HG02623 (cell line): ENCODE results near the gene DEPP1.
"Not testable (repeated sequence)": the region's sequence is repeated elsewhere in the genome, so short reads cannot be mapped to it uniquely, and the experiment has no call there.

Experiments
- ATAC-seq: cut with Tn5 transposase; IDR thresholded peaks from one replicate; pipeline ENCODE4 v1.9.1; 2021; ENCODE audit warnings: moderate library complexity; ENCODE audit not compliant: unreplicated experiment

Gene DEPP1

GRCh38 chr10:44978570-44979280 lies at the start of gene DEPP1:
Gene DEPP1, minus strand, starts transcription at chr10:44978809. Its CDS starts 779 bp downstream, at chr10:44978030.
- ATAC-seq = no peak

- ATAC-seq = no peak
These were observed 44.8 kb upstream of the DEPP1 start for GRCh38 chr10:45023426-45023825.

GRCh38 chr10:45015590-45015989 lies 37.0 kb upstream of the DEPP1 start:
- ATAC-seq = no peak

GRCh38 chr10:45014557-45014956 lies 35.9 kb upstream of the DEPP1 start:
- not testable (repeated sequence) for ATAC-seq

- peak; percentile 81 for ATAC-seq
These were observed 30.0 kb upstream of the DEPP1 start for GRCh38 chr10:45008524-45009161.

- ATAC-seq = no peak
These were observed 27.8 kb upstream of the DEPP1 start for GRCh38 chr10:45006276-45007030.

GRCh38 chr10:45005284-45005683 lies 26.7 kb upstream of the DEPP1 start:
- ATAC-seq = no peak

GRCh38 chr10:45004661-45005060 lies 26.1 kb upstream of the DEPP1 start:
- no peak for ATAC-seq

- no peak for ATAC-seq
These were observed 24.9 kb upstream of the DEPP1 start for GRCh38 chr10:45003432-45004000.

- peak; percentile 58 for ATAC-seq
These were observed 23.0 kb upstream of the DEPP1 start for GRCh38 chr10:45001381-45002148.

GRCh38 chr10:45000752-45001380 lies 22.3 kb upstream of the DEPP1 start, which contains the start of gene ZNF22:
Gene ZNF22, plus strand, starts transcription at chr10:45000923. Its CDS starts 2,446 bp downstream, at chr10:45003369.
- ATAC-seq = peak; percentile 79

GRCh38 chr10:45000138-45000751 lies 21.6 kb upstream of the DEPP1 start:
- no peak for ATAC-seq

- ATAC-seq = no peak
These were observed 19.6 kb upstream of the DEPP1 start for GRCh38 chr10:44998146-44998631.

GRCh38 chr10:44997105-44997748 lies 18.6 kb upstream of the DEPP1 start:
- no peak for ATAC-seq

GRCh38 chr10:44995914-44996669 lies 17.5 kb upstream of the DEPP1 start:
- no peak for ATAC-seq

GRCh38 chr10:44995581-44995913 lies 16.9 kb upstream of the DEPP1 start:
- no peak for ATAC-seq

GRCh38 chr10:44994752-44995530 lies 16.3 kb upstream of the DEPP1 start:
- no peak for ATAC-seq
